ENCODE results near the gene DAZ2.
"Not testable (repeated sequence)": the region's sequence is repeated elsewhere in the genome, so short reads cannot be mapped to it uniquely, and the experiment has no call there.

- not testable (repeated sequence) for TF ChIP-seq CTCF (IDR thresholded peaks at IDR 0.05; ENCODE audit: low read depth, low read length); EZH2phosphoT487 (IDR thresholded peaks at IDR 0.05; ENCODE audit: low read depth)
These were observed 9.4 kb upstream of the DAZ2 start for GRCh38 chrY:23209802-23210495.

All from OCI-LY3 (cell line).